ENCODE data around the gene CRK. TPM values are rescaled to one million over a fixed set of nuclear protein-coding genes. Genes with fewer than 3 reads are reported as not detected.

CRK gene
- total and polyA plus RNA-seq, 7 experiments from 2014 or later: 16.9 to 29.0 (median 20.9) TPM

GRCh38 chr17:1431631-1432104 is 24.4 kb downstream of the CRK start:
- peaks cover 9 to 40% (median 24%) of the 10 kb centered on the region in 7 donors for H3K4me1 Mint-ChIP-seq
- H3K27me3 Mint-ChIP-seq: no peaks in the 10 kb centered on the region
- no peak overlapping the region for H3K27ac ChIP-seq (ENCODE audit: low read depth, low read length)
- intact Hi-C loops (cut with micrococcal nuclease): no loop called here
- no peaks in the 10 kb centered on the region for H3K9me3 Mint-ChIP-seq
- H3K36me3 Mint-ChIP-seq: peaks cover 0 to 41% (median 8%) of the 10 kb centered on the region in 5 donors
- CTCF ChIA-PET: interaction anchor here (0.7 kb wide), 1 partner anchor 187 kb away, joined by 5 read pairs; no protein-coding TSS in a partner anchor
- POLR2A ChIA-PET: no interaction called here
- H3K27ac Mint-ChIP-seq: peak overlapping the region in 2 of 9 donors; percentile 32 to 49
- peaks cover 5 to 26% (median 7%) of the 10 kb centered on the region in 3 experiments for H3K36me3 ChIP-seq (ENCODE audit: control insufficient read depth in 2 of 3, insufficient read depth in 3 of 3, low read length in 3 of 3)
- ATAC-seq (no peak), DNase-seq (no peak)
- H3K4me3 Mint-ChIP-seq: peak overlapping the region in 1 of 10 donors; percentile 30
- no peaks in the 10 kb centered on the region for H3K27me3 ChIP-seq (ENCODE audit: control insufficient read depth in 2 of 2, insufficient read depth in 2 of 2, low read length in 2 of 2)
- no peak overlapping the region for H3K4me3 ChIP-seq (ENCODE audit: low read length)
- H3K9me3 ChIP-seq (ENCODE audit: control insufficient read depth in 2 of 3, low read length in 3 of 3): no peaks in the 10 kb centered on the region
- no peaks in the 10 kb centered on the region for H3K4me1 ChIP-seq (ENCODE audit: control insufficient read depth in 2 of 2, insufficient read depth in 2 of 2, low read length in 2 of 2)

GRCh38 chr17:1423456-1424135 is 32.4 kb downstream of the CRK start:
- Mint-ChIP-seq H3K4me3 (no peak overlapping the region), H3K36me3 (peaks cover 0 to 24% (median 14%) of the 10 kb centered on the region in 5 donors), H3K9me3 (no peaks in the 10 kb centered on the region), H3K4me1 (peaks cover 0 to 12% (median 4%) of the 10 kb centered on the region in 7 donors), H3K27me3 (no peaks in the 10 kb centered on the region), H3K27ac (peak overlapping the region in 1 of 9 donors; percentile 51)
- ATAC-seq (no peak), DNase-seq (no peak)
- POLR2A ChIA-PET: no interaction called here
- Histone ChIP-seq H3K27me3 (ENCODE audit: control insufficient read depth in 2 of 2, insufficient read depth in 2 of 2, low read length in 2 of 2) (no peaks in the 10 kb centered on the region), H3K27ac (ENCODE audit: low read depth, low read length) (no peak overlapping the region), H3K4me3 (ENCODE audit: low read length) (no peak overlapping the region), H3K36me3 (ENCODE audit: control insufficient read depth in 2 of 3, insufficient read depth in 3 of 3, low read length in 3 of 3) (peaks cover 0 to 48% (median 6%) of the 10 kb centered on the region in 3 experiments), H3K9me3 (ENCODE audit: control insufficient read depth in 2 of 3, low read length in 3 of 3) (no peaks in the 10 kb centered on the region), H3K4me1 (ENCODE audit: control insufficient read depth in 2 of 2, insufficient read depth in 2 of 2, low read length in 2 of 2) (no peaks in the 10 kb centered on the region)
- intact Hi-C loops (cut with micrococcal nuclease): no loop called here
- CTCF ChIA-PET: interaction anchor here (0.7 kb wide), 1 partner anchor 40 kb away, joined by 6 read pairs; no protein-coding TSS in a partner anchor

DNA sequence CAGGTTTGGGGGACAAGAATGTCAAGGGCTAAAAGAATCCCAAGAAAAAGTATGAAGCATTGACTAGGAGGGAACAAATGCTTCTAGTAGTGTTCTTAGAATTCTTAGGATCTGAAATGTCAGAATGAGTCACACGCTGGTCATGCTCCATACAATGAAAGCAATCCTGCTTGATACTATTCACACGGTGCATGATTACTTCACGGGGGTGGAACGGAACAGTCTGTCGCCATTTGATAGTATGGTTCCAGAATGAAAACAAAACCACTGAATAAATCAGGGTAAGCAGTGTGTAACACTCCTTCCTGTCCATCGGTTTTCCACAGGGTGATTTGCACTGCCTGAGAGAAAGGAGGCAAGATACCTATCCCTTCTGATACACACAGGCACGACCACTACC is 33.1 kb downstream of the CRK start:
- no peaks in the 10 kb centered on the region for H3K9me3 ChIP-seq (ENCODE audit: control insufficient read depth in 2 of 3, low read length in 3 of 3)
- Mint-ChIP-seq H3K9me3 (no peaks in the 10 kb centered on the region), H3K36me3 (peaks cover 0 to 24% (median 14%) of the 10 kb centered on the region in 5 donors), H3K4me3 (no peak overlapping the region), H3K4me1 (peaks cover 0 to 9% (median 4%) of the 10 kb centered on the region in 7 donors), H3K27ac (no peak overlapping the region), H3K27me3 (no peaks in the 10 kb centered on the region)
- no peaks in the 10 kb centered on the region for H3K4me1 ChIP-seq (ENCODE audit: control insufficient read depth in 2 of 2, insufficient read depth in 2 of 2, low read length in 2 of 2)
- no peak overlapping the region for H3K27ac ChIP-seq (ENCODE audit: low read depth, low read length)
- CTCF ChIA-PET: no interaction called here
- no peak overlapping the region for H3K4me3 ChIP-seq (ENCODE audit: low read length)
- no peaks in the 10 kb centered on the region for H3K27me3 ChIP-seq (ENCODE audit: control insufficient read depth in 2 of 2, insufficient read depth in 2 of 2, low read length in 2 of 2)
- peaks cover 0 to 48% (median 6%) of the 10 kb centered on the region in 3 experiments for H3K36me3 ChIP-seq (ENCODE audit: control insufficient read depth in 2 of 3, insufficient read depth in 3 of 3, low read length in 3 of 3)
- ATAC-seq (no peak), DNase-seq (no peak)
- POLR2A ChIA-PET: no interaction called here
- intact Hi-C loops (cut with micrococcal nuclease): no loop called here

GRCh38 chr17:1421470-1421869 is 34.6 kb downstream of the CRK start:
- Histone ChIP-seq H3K4me1 (ENCODE audit: control insufficient read depth in 2 of 2, insufficient read depth in 2 of 2, low read length in 2 of 2) (no peaks in the 10 kb centered on the region), H3K4me3 (ENCODE audit: low read length) (no peak overlapping the region), H3K36me3 (ENCODE audit: control insufficient read depth in 2 of 3, insufficient read depth in 3 of 3, low read length in 3 of 3) (peaks cover 0 to 48% (median 6%) of the 10 kb centered on the region in 3 experiments), H3K27ac (ENCODE audit: low read depth, low read length) (no peak overlapping the region), H3K9me3 (ENCODE audit: control insufficient read depth in 2 of 3, low read length in 3 of 3) (no peaks in the 10 kb centered on the region), H3K27me3 (ENCODE audit: control insufficient read depth in 2 of 2, insufficient read depth in 2 of 2, low read length in 2 of 2) (no peaks in the 10 kb centered on the region)
- peaks cover 0 to 25% (median 14%) of the 10 kb centered on the region in 5 donors for H3K36me3 Mint-ChIP-seq
- peaks cover 0 to 9% (median 4%) of the 10 kb centered on the region in 7 donors for H3K4me1 Mint-ChIP-seq
- no peaks in the 10 kb centered on the region for H3K9me3 Mint-ChIP-seq
- intact Hi-C loops (cut with micrococcal nuclease): no loop called here
- H3K4me3 Mint-ChIP-seq: no peak overlapping the region
- CTCF ChIA-PET: no interaction called here
- DNase-seq (no peak), ATAC-seq (no peak)
- H3K27ac Mint-ChIP-seq: no peak overlapping the region
- H3K27me3 Mint-ChIP-seq: no peaks in the 10 kb centered on the region
- POLR2A ChIA-PET: interaction anchor here (0.8 kb wide), 1 partner anchor 23 kb away, joined by 3 read pairs; no protein-coding TSS in a partner anchor

- no peaks in the 10 kb centered on the region for H3K9me3 Mint-ChIP-seq
- H3K27me3 Mint-ChIP-seq: no peaks in the 10 kb centered on the region
- ATAC-seq (no peak), DNase-seq (no peak)
- ChIA-PET CTCF (no interaction called here), POLR2A (no interaction called here)
- H3K36me3 Mint-ChIP-seq: peaks cover 0 to 25% (median 14%) of the 10 kb centered on the region in 5 donors
- Histone ChIP-seq H3K4me3 (ENCODE audit: low read length) (no peak overlapping the region), H3K27me3 (ENCODE audit: control insufficient read depth in 2 of 2, insufficient read depth in 2 of 2, low read length in 2 of 2) (no peaks in the 10 kb centered on the region), H3K27ac (ENCODE audit: low read depth, low read length) (no peak overlapping the region), H3K4me1 (ENCODE audit: control insufficient read depth in 2 of 2, insufficient read depth in 2 of 2, low read length in 2 of 2) (no peaks in the 10 kb centered on the region), H3K36me3 (ENCODE audit: control insufficient read depth in 2 of 3, insufficient read depth in 3 of 3, low read length in 3 of 3) (peaks cover 0 to 45% (median 6%) of the 10 kb centered on the region in 3 experiments), H3K9me3 (ENCODE audit: control insufficient read depth in 2 of 3, low read length in 3 of 3) (no peaks in the 10 kb centered on the region)
- intact Hi-C loops (cut with micrococcal nuclease): no loop called here
- peaks cover 0 to 9% (median 4%) of the 10 kb centered on the region in 7 donors for H3K4me1 Mint-ChIP-seq
- no peak overlapping the region for H3K27ac Mint-ChIP-seq
- H3K4me3 Mint-ChIP-seq: no peak overlapping the region
These were observed 35.1 kb downstream of the CRK start for GRCh38 chr17:1420981-1421380.

DNA sequence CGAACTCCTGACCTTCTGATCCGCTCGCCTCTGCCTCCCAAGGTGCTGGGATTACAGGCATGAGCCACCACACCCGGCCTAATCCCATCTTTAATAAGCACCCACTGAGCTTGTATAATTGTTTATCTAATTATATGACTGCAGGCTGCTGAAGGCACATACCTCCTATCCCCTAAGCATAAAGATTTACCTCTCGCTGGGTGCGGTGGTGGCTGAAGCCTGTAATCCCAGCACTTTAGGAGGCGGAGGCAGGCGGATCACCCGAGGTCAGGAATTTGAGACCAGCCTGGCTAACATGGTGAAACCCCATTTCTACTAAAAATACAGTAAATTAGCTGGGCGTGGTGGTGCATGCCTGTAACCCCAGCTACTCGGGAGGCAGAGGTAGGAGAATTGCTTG is 35.9 kb downstream of the CRK start:
- Mint-ChIP-seq H3K27ac (no peak overlapping the region), H3K36me3 (peaks cover 0 to 20% (median 14%) of the 10 kb centered on the region in 5 donors), H3K9me3 (no peaks in the 10 kb centered on the region), H3K4me1 (peaks cover 0 to 9% (median 0%) of the 10 kb centered on the region in 7 donors), H3K4me3 (no peak overlapping the region), H3K27me3 (no peaks in the 10 kb centered on the region)
- H3K36me3 ChIP-seq (ENCODE audit: control insufficient read depth in 2 of 3, insufficient read depth in 3 of 3, low read length in 3 of 3): peaks cover 0 to 37% (median 3%) of the 10 kb centered on the region in 3 experiments
- H3K27me3 ChIP-seq (ENCODE audit: control insufficient read depth in 2 of 2, insufficient read depth in 2 of 2, low read length in 2 of 2): no peaks in the 10 kb centered on the region
- H3K4me3 ChIP-seq (ENCODE audit: low read length): no peak overlapping the region
- intact Hi-C loops (cut with micrococcal nuclease): no loop called here
- no peak overlapping the region for H3K27ac ChIP-seq (ENCODE audit: low read depth, low read length)
- POLR2A ChIA-PET: interaction anchor here (0.6 kb wide), 2 partner anchors 9 to 38 kb away, joined by 3 read pairs; no protein-coding TSS in a partner anchor
- no peaks in the 10 kb centered on the region for H3K4me1 ChIP-seq (ENCODE audit: control insufficient read depth in 2 of 2, insufficient read depth in 2 of 2, low read length in 2 of 2)
- DNase-seq (no peak), ATAC-seq (no peak)
- CTCF ChIA-PET: no interaction called here
- H3K9me3 ChIP-seq (ENCODE audit: control insufficient read depth in 2 of 3, low read length in 3 of 3): no peaks in the 10 kb centered on the region

Measured in naive thymus-derived CD4-positive, alpha-beta T cell (primary cell).